Suppressor macrophage treated with lipopolysaccharide for 1 hour (primary cell): Measurements from ENCODE around the gene PASK.
A peak's percentile ranks its signal among the peaks of the same experiment; 100 is the strongest.
"Not testable (repeated sequence)": the region's sequence is repeated elsewhere in the genome, so short reads cannot be mapped to it uniquely, and the experiment has no call there.

Experiments
- DNase-seq, 3 donors: peaks; one replicate each; pipeline ENCODE4 v3.0.0-alpha.2; 2020 to 2022

Gene PASK

DNA sequence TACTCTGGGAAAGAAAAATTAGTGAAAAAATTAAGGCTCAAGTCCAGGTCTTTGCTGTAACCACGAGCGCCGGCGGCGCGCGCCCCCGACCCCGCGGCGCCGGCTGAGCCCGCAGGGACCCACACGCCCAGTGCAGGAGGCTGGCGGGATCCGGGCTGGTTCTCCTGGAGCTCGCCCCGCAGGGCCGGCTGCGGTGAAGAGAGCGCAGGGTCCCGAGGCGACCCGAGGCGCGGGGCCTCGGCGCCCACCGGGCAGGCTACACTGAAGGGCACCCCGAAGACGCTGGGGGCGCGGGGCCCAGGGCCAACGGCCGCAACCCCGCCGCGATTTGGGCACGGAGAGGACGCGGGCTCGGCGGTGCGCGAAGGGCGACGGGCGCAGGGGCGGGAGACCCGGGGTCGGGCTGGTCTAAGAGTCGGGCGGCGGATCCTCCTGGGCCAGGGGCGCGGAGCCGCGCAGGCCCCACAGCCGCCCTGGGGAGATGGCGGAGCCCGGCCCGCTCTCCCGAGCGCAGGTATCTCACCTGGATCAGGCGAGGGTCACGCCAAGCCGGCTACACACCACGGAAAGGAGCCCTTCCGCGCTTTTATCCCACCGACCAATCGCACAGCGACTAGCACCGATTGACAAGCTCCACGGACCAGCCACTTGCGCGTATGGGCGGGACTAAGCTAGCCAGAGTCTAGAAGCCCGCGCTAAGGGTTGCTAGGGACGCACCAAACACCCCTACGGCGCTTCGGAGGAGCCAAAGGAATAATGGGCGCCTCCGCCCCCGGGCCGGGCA lies at the start of gene PASK:
PASK (minus strand) TSS at position 582 of the 784 bp plus-strand sequence. CDS start 6,440 bp downstream, outside the sequence.
- peak; percentile 95 to 97 (median 96) for DNase-seq

- no peak for DNase-seq
These were observed 49.4 kb upstream of the PASK start for GRCh38 chr2:241198381-241199279.

DNA sequence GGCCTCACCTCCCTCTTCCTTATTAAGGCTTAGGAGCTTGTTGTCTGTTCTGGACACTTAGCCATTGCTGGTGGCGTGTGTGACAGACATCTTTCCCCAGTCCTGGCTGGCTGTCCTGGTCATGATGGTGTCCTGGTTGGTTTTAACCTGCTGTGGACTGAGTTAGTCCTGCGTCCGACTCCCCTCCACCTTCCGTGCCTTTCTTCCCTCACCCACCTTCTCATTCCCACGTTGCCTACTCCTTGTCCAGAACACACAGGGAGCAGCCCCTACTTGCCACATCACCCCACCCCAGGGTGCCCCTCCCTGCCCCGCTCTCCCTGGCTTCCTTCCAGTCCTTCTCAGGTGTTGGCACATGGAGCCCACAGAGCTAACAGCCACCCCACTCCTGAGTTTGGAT lies 48.7 kb upstream of the PASK start:
- no peak for DNase-seq

GRCh38 chr2:241197246-241197645 lies 48.0 kb upstream of the PASK start:
- not testable (repeated sequence) for DNase-seq

DNA sequence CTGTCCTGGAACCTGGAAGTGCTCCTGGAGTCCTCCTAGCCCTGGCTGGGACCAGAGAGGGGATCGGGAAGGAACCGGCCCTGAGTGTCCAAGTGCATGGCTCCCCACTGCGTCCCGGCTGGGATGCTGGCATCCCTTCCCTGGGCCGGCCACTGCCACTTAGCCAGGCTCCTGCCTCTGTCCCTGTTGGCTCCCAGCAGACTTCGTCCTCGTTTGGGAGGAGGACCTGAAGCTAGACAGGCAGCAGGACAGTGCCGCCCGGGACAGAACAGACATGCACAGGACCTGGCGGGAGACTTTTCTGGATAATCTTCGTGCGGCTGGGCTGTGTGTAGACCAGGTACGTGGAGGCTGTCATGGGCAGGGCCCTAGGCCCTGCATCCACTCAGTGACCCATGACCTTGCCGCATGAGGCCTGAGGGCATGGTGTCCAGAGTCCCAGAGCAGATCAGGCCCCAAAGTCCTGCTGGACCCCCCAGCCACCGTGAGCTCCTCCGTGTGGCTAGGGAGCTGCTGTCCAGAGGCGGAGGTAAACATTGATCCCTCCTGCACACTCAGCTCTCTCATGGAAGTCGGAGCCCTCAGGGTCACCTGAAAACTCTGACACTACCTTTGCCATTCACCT lies 46.3 kb upstream of the PASK start:
- DNase-seq, result no peak

GRCh38 chr2:241194811-241195210 lies 45.5 kb upstream of the PASK start:
- DNase-seq, result no peak

DNA sequence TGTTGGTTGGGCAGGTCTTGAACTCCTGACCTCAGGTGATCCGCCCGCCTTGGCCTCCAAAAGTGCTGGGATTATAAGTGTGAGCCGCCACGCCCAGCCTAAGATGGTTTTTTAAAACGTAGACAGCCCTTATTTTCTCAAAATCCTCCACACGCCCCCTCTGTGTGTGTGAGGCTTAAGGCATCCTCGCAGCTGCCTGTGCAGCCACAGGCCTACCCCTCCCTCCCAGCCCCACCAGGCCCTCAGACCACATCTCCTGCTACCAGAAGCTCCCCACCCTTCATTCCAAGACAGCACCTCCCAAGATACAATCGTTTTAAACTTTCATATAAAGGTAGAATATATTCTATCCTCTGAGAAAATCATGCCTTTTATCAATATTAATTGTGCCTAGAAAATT lies 44.0 kb upstream of the PASK start:
- no peak for DNase-seq

GRCh38 chr2:241191081-241191480 lies 41.8 kb upstream of the PASK start:
- no peak for DNase-seq

- no peak for DNase-seq
These were observed 41.2 kb upstream of the PASK start for GRCh38 chr2:241190291-241190981.

DNA sequence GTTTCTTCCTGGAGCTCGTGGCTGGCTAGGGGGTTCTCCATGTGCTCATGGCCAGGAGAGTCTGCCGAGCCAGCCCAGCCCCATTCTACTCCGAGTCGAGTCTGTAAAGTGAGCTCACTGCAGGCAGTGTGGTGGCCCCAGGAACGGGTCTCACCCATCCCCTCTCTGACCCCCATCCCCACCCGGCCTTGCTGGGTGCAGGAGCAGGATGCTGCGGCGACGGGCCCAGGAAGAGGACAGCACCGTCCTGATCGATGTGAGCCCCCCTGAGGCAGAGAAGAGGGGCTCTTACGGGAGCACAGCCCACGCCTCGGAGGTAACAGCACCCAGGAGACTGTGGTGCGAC lies 40.6 kb upstream of the PASK start:
- no peak for DNase-seq

DNA sequence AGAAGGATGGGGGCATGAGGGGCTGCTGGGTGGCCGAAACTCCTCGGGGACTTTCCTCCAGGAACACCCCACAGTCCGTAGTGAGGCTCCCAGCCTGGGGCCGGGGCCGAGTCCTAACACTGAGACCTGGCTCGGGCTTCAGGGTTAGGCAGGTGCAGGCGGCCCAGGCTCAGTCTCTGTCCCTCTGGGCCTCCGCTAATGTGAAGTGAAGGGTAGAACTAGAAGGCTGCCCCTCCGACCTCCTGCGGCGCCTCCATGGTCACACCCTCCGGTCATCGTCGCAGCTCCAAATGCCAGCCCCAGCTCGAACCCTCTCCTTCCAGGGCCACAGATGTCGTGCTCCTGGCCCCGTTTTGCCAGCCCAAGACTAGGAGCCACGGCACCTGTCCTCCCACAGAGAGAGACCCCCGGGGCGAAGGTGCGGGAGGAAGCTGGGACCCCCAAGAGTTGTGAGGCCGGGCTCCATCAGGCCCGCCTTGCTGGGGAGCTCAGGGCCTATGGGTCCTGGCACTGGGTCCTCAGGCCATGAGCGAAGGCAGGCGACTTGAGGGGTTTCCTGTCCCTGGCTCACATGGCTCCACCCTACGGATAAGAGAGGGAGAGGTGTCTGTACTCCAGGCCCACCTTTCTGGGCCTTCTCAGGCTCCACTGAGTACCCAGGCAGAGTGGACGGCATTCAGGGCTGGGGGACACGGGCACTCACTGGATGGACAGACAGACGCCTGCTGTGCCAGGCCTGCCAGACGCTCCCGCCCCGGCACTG lies 40.0 kb upstream of the PASK start:
- DNase-seq, result no peak

DNA sequence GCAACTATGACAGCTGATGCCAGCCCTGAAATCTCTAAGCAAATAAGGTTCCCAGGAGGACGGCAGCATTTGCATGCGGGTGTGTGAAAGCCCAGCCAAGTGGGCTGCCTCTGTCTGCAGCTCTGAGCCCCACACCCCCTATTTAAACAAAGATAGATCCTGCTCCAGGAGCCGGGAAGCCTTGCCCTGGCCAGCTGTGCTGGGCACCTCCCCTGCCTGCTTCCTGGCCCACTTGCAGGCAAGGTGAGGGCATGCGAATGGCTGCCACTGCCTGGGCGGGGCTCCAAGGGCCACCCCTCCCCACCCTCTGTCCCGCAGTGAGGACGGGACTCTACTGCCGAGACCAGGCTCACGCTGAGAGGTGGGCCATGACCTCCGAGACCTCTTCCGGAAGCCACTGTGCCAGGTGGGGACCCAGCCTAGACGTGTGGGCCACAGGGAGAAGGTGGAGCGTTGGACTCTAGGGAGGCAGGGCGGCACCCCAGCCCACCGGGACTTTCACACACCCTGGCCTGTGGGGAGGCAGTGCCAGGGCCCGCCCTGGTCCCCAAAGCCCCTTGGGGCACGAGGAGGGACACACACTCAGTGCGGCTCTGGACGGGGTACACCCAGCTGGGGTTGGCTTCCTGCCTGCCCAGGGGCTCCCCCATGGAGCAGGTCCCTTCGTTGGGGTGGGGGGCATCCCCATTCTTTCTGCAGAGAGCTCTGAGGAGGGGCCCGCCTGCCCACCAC lies 39.3 kb upstream of the PASK start, which contains the start of gene ANO7:
ANO7 (plus strand) TSS at position 317 of the 732 bp plus-strand sequence. CDS start 1,387 bp downstream, outside the sequence.
- DNase-seq, result no peak

DNA sequence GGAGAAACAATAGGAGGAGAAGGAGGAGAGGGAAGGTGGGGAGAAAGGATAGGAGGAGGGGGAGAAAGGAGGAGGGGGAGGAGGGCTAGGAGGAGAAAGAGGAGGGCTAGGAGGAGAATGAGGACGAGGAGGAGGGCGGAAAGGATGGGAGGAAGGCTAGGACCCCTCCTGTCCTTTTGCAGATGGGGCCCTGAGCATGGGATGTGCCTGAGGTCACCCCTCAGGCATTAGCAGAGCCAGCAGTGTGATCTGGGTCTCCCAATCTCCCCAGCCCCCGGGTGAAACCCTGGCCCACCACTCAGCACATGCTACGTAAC lies 38.6 kb upstream of the PASK start:
- DNase-seq, result no peak

- no peak for DNase-seq
These were observed 38.0 kb upstream of the PASK start for GRCh38 chr2:241187101-241187917.

GRCh38 chr2:241185961-241186360 lies 36.7 kb upstream of the PASK start:
- DNase-seq, result no peak

GRCh38 chr2:241184901-241185300 lies 35.6 kb upstream of the PASK start:
- no peak for DNase-seq

DNA sequence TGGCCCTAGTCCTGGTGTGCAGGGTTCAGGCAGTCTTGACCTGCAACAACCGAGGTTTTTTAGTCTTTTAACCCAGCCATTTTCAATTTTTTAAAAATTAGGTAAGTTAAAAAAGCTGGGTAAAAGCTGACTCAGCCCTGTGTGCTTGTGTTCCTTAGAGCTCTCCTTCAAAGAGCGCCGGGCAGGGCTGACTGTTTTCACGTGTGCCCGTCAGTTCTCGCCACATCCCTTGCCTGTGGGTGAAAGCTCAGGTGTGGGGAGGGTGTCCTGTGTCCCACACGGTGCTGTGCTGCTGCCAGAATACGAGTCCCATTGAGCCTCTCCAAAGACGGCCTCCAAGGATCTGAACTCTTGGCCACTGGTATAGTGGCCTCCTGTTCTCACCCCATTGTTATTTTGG lies 33.9 kb upstream of the PASK start:
- DNase-seq, result no peak

DNA sequence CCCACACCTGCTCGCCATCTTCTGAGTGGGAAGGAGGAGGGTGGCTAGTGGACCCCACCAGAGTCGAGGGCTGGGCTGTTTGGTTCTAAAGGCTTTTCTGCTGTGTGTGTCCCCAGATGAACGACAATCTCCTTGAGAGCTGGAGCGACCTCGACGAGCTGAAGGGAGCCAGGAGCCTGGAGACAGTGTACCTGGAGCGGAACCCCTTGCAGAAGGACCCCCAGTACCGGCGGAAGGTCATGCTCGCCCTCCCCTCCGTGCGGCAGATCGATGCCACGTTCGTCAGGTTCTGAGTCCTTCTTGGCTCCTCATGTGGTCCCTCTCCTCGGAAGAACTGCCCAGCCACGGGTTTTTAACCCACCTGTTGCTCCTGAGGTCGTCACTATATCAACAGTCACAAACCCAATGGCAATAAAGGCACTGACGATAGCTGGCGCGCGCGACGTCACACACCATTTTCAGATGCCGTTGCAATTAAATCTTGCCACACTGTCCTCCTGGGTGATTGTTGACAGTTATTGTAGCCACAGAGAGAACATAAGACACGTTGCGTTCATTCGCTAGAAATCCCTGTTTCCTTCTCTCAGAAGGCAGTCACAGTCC lies 33.4 kb upstream of the PASK start:
- DNase-seq, result no peak

GRCh38 chr2:241182126-241182525 lies 32.9 kb upstream of the PASK start:
- DNase-seq, result no peak

DNA sequence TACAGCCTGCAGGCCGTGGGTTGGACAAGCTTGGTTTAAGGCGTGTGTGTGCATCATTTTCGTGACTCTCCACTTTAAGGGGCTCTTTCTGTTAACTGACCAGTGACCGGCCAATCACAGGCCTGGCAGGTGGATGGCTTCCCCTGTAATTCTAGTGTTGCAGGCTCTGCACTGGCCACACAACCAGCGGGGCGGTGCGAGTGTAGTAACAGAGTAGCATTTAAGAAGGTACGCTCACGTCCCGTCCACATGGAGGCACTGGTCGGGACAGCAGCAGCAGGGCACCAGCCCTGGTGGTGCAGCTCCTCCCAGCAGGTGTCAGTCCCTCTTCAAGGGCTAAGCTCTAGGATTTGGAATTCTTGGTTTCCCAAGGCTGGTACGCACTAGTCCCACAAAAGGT lies 31.2 kb upstream of the PASK start:
- DNase-seq, result no peak
